HL-60 (cell line): Measurements from ENCODE around the gene SDS.

ENCODE experiments used
- CTCF ChIP-seq: IDR thresholded peaks from one replicate; pipeline ENCODE4 v1.5.1; 2011; ENCODE audit warnings: low read length, control low read depth, inconsistent platforms; ENCODE audit not compliant: insufficient read depth
- GABPA ChIP-seq: IDR thresholded peaks from 2 replicates; pipeline ENCODE4 v1.6.1; 2012; ENCODE audit warnings: low read depth
- POLR2AphosphoS5 ChIP-seq: IDR thresholded peaks from 2 replicates; pipeline ENCODE4 v1.6.1; 2012; ENCODE audit warnings: low read depth

DNA sequence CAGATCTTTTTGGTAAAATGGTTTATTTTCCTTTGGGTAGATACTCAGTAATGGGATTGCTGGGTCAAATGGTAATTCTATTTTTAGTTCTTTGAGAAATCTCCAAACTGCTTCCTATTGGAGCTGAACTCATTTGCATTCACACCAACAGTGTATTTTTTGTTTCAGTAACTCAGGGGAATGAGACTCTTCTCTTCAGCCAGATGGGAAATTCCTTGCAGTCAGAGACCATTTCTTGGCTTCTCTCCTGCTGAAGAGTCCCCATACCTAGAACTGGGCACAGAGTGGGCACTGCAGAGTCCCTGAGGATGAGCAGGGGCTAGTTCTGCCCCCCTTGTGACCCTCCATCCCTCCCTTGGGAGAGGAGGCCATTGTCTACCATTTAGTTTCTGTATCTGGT is 29.3 kb upstream of the SDS start:
- TF ChIP-seq POLR2AphosphoS5 = no peak
- TF ChIP-seq CTCF = no peak
- no peak for TF ChIP-seq GABPA
